Gastrocnemius medialis (tissue), 4 donors: ENCODE data around the gene DIP2C. TPM values are rescaled to one million over a fixed set of nuclear protein-coding genes. Genes with fewer than 3 reads are reported as not detected.
"Not testable (repeated sequence)": the region's sequence is repeated elsewhere in the genome, so short reads cannot be mapped to it uniquely, and the experiment has no call there.

ENCODE experiments used
- ATAC-seq, 2 donors: fragments of 150-250 bp; one replicate each; pipeline ENCODE4 v1.9.1; 2016
- DNase-seq, 2 donors: peaks; one replicate each; pipeline ENCODE4 v3.0.0-alpha.2; 2019
- H3K27ac ChIP-seq, 4 donors: fragments of 200-600 bp; sonication (generic); 1 replicate in 1 of 4; 2 replicates in 3 of 4; pipeline ENCODE4 v1.5.1; 2016 to 2018; ENCODE audit warnings: mild to moderate bottlenecking in 2 of 4, moderate library complexity in 1 of 4
- H3K27me3 ChIP-seq, 3 donors: fragments of 200-600 bp; sonication (generic) in 2 of 3; 1 replicate in 1 of 3; 2 replicates in 2 of 3; pipeline versions ENCODE4 v1.5.1 to v1.6.0; 2016 to 2019; ENCODE audit warnings: mild to moderate bottlenecking in 1 of 3, moderate library complexity in 1 of 3
- H3K36me3 ChIP-seq, 2 donors: fragments of 200-600 bp; sonication (generic) in 1 of 2; one replicate each; pipeline ENCODE4 v1.5.1; 2017 to 2018
- H3K4me1 ChIP-seq, 2 donors: fragments of 200-600 bp; sonication (generic) in 1 of 2; one replicate each; pipeline ENCODE4 v1.5.1; 2016 to 2017; ENCODE audit warnings: mild to moderate bottlenecking in 2 of 2
- H3K4me3 ChIP-seq, 4 donors: fragments of 200-600 bp; sonication (generic) in 3 of 4; 1 replicate in 1 of 4; 2 replicates in 3 of 4; pipeline ENCODE4 v1.5.1; 2016 to 2019; ENCODE audit warnings: mild to moderate bottlenecking in 2 of 4
- H3K9me3 ChIP-seq, 3 donors: fragments of 200-600 bp; sonication (generic) in 2 of 3; 1 replicate in 1 of 3; 2 replicates in 2 of 3; pipeline ENCODE4 v1.5.1; 2016 to 2019
- POLR2A ChIP-seq, 2 donors: fragments of 450-650 bp; IDR thresholded peaks; one replicate each; pipeline ENCODE4 v1.6.1; 2017; ENCODE audit warnings: antibody characterized with exemption in 2 of 2, mild to moderate bottlenecking in 2 of 2, moderate library complexity in 2 of 2
- in situ Hi-C, 4 donors: fragments of 200-750 bp; cut with MboI; loops; one replicate each; pipeline versions ENCODE4 v1.15.0 to v1.8.0; 2017; ENCODE audit warnings: low sequenced_read_pairs in 4 of 4
- intact Hi-C: fragments of 100-400 bp; cut with DNase I; formaldehyde crosslinking; loops from one replicate; pipeline ENCODE4 v1.15.1; 2023; ENCODE audit warnings: low total_unique reads
- total RNA-seq, 4 donors: library from RNA; depleted of rRNA; stranded (reverse); fragments of >200 nt; gene quantifications; one replicate each; pipeline versions ENCODE4 v1.1.0 to v1.2.3, GENCODE V29; 2016
- TF ChIP-seq, protein P1 (sequence below), 5 experiments: fragments of 450-650 bp in 3 of 5; fragments of 200-600 bp in 2 of 5; sonication (generic) in 2 of 5; IDR thresholded peaks in 4 of 5; conservative IDR thresholded peaks in 1 of 5; 1 replicate in 4 of 5; 2 replicates in 1 of 5; pipeline ENCODE4 v1.5.1; 2016 to 2019; ENCODE audit warnings: antibody characterized with exemption in 5 of 5, mild to moderate bottlenecking in 3 of 5, moderate library complexity in 3 of 5

Gene DIP2C
- total RNA-seq, 4 donors from 2014 or later: 19.1 to 60.0 (median 30.2) TPM

DNA sequence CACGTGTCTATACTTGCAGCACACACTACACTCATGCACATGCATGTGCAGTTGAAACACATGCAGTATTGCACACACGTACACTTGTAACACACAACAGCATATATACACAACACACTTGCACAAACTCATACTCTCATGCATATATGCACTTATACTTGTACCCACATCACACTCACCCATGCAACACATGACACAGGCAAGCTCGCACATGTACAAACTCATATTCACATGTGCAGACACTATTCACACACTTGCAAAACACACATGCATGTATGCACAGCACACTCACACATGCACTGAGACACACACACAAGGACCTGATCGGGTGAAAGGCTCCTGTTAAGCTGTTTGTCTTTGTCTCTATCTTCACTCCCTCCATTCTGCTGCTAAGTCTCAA lies 384.4 kb downstream of the DIP2C start:
- Histone ChIP-seq H3K36me3 (peaks cover 0 to 11% of the 10 kb centered on the region in 2 donors), H3K27me3 (no peaks in the 10 kb centered on the region), H3K9me3 (no peaks in the 10 kb centered on the region), H3K27ac (no peak overlapping the region), H3K4me3 (no peak overlapping the region), H3K4me1 (no peaks in the 10 kb centered on the region)
- ATAC-seq (no peak), DNase-seq (no peak)
- intact Hi-C loops (no loop called here), in situ Hi-C loops (no loop called here)
- TF ChIP-seq POLR2A (IDR thresholded peaks at IDR 0.05): no peak
- TF ChIP-seq, protein P1, sequence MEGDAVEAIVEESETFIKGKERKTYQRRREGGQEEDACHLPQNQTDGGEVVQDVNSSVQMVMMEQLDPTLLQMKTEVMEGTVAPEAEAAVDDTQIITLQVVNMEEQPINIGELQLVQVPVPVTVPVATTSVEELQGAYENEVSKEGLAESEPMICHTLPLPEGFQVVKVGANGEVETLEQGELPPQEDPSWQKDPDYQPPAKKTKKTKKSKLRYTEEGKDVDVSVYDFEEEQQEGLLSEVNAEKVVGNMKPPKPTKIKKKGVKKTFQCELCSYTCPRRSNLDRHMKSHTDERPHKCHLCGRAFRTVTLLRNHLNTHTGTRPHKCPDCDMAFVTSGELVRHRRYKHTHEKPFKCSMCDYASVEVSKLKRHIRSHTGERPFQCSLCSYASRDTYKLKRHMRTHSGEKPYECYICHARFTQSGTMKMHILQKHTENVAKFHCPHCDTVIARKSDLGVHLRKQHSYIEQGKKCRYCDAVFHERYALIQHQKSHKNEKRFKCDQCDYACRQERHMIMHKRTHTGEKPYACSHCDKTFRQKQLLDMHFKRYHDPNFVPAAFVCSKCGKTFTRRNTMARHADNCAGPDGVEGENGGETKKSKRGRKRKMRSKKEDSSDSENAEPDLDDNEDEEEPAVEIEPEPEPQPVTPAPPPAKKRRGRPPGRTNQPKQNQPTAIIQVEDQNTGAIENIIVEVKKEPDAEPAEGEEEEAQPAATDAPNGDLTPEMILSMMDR (IDR thresholded peaks at IDR 0.05 in 4 of 5, conservative IDR thresholded peaks at IDR 0.05 in 1 of 5): no peak

DNA sequence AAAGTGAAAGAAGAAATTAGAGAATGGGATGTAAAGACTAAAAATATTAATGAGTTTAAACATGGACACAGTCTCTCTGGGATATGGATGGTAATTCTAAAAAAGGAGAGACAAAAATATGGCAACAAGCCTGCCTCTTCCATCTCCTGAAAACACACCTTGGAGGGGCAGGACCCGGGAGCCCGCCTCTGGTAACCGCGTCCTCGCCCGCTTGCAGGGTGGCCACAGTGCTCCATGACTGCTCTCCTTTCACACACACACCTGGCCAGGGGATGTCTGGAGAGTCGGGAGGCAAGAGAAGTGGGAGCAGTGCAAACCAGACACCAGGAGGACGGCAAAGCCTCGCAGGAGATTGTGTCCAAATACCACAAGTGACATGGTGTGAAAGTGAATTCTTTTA lies 387.9 kb downstream of the DIP2C start:
- no peak overlapping the region for H3K27ac ChIP-seq
- H3K4me1 ChIP-seq: no peaks in the 10 kb centered on the region
- H3K9me3 ChIP-seq: no peaks in the 10 kb centered on the region
- ATAC-seq (no peak), DNase-seq (no peak)
- no peaks in the 10 kb centered on the region for H3K27me3 ChIP-seq
- intact Hi-C loops: no loop called here
- H3K4me3 ChIP-seq: no peak overlapping the region
- TF ChIP-seq, protein P1 (IDR thresholded peaks at IDR 0.05 in 4 of 5, conservative IDR thresholded peaks at IDR 0.05 in 1 of 5): no peak
- TF ChIP-seq POLR2A (IDR thresholded peaks at IDR 0.05): no peak
- in situ Hi-C loops: no loop called here
- H3K36me3 ChIP-seq: peaks cover 0 to 11% of the 10 kb centered on the region in 2 donors

DNA sequence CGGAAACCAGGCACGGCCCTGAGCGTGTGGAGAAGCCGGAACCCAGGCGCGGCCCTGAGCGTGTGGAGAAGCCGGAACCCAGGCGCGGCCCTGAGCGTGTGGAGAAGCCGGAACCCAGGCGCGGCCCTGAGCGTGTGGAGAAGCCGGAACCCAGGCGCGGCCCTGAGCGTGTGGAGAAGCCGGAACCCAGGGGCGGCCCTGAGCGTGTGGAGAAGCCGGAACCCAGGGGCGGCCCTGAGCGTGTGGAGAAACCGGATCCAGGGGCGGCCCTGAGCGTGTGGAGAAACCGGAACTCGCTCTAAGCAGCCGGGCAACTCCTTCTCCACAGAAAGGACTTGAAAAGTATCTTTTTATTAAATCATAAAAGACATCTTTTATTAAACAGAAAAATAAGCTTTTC lies 388.9 kb downstream of the DIP2C start:
- H3K27me3 ChIP-seq, H3K27ac ChIP-seq, H3K4me1 ChIP-seq, DNase-seq, ATAC-seq, H3K9me3 ChIP-seq, intact Hi-C loops, H3K4me3 ChIP-seq, in situ Hi-C loops: not testable (repeated sequence)
- H3K36me3 ChIP-seq: peaks cover 0 to 11% of the 10 kb centered on the region in 2 donors

DNA sequence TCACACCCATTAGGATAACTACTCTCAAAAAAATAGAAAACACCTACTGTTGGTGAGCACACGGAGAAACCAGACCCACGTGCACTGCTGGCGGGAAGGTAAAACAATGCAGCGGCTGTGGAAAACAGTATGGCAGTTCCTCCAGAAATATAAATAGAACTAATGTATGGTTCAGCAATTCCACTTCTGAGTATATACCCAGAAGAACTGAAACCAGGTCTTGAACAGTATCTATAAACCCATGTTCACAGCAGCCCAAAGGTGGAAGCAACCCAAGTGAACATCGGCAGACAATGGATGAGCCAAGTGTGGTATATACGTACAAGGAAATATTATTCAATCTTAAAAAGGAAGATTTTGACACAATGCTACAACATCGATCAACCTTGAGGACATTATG lies 389.5 kb downstream of the DIP2C start:
- H3K4me1 ChIP-seq: no peaks in the 10 kb centered on the region
- H3K36me3 ChIP-seq: peaks cover 0 to 11% of the 10 kb centered on the region in 2 donors
- no peaks in the 10 kb centered on the region for H3K9me3 ChIP-seq
- no peak overlapping the region for H3K27ac ChIP-seq
- intact Hi-C loops: no loop called here
- no peak for DNase-seq
- H3K27me3 ChIP-seq: no peaks in the 10 kb centered on the region
- in situ Hi-C loops: no loop called here
- TF ChIP-seq POLR2A (IDR thresholded peaks at IDR 0.05): no peak
- TF ChIP-seq, protein P1 (IDR thresholded peaks at IDR 0.05 in 4 of 5, conservative IDR thresholded peaks at IDR 0.05 in 1 of 5): no peak
- ATAC-seq: no peak
- no peak overlapping the region for H3K4me3 ChIP-seq

DNA sequence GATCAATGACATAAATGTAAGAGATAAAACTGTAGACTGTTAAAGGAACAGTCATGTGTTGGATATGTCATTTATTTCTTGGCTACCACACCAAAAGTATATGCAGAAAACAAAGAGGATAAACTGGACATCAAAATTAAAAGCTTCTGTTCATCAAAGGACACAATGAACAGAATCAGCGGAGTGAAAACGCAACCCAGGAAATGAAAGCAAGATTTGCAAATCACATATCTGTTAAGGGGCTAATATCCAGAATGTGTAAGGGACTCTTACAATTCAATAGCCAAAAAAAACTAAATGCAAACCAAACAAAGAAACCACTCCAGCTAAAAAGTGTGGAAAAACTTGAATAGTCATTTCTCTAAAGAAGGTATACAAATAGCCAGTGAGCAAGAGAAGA lies 390.0 kb downstream of the DIP2C start:
- in situ Hi-C loops (no loop called here), intact Hi-C loops (no loop called here)
- no peaks in the 10 kb centered on the region for H3K9me3 ChIP-seq
- TF ChIP-seq POLR2A (IDR thresholded peaks at IDR 0.05): no peak
- TF ChIP-seq, protein P1 (IDR thresholded peaks at IDR 0.05 in 4 of 5, conservative IDR thresholded peaks at IDR 0.05 in 1 of 5): no peak
- H3K36me3 ChIP-seq: peaks cover 0 to 11% of the 10 kb centered on the region in 2 donors
- ATAC-seq (no peak), DNase-seq (no peak)
- no peaks in the 10 kb centered on the region for H3K4me1 ChIP-seq
- H3K27ac ChIP-seq: no peak overlapping the region
- no peak overlapping the region for H3K4me3 ChIP-seq
- no peaks in the 10 kb centered on the region for H3K27me3 ChIP-seq
